Mesenchymal stem cell (in vitro differentiated cells and primary cell): ENCODE measurements around the gene ATP2B1. TPM values are rescaled to one million over a fixed set of nuclear protein-coding genes. Genes with fewer than 3 reads are reported as not detected.

Experiments used
- DNase-seq: peaks from one replicate; pipeline ENCODE4 v3.0.0-alpha.2; 2013
- H2AFZ ChIP-seq: one replicate; pipeline ENCODE4 v1.6.1; 2013; ENCODE audit warnings: low read depth, mild to moderate bottlenecking, control low read depth, inconsistent platforms, low read length, moderate library complexity
- H2AK5ac ChIP-seq: 2 replicates; pipeline ENCODE4 v1.6.1; 2013; ENCODE audit warnings: low read length, moderate library complexity, mild to moderate bottlenecking, inconsistent platforms; ENCODE audit not compliant: severe bottlenecking
- H2BK120ac ChIP-seq: one replicate; pipeline ENCODE4 v1.6.1; 2013; ENCODE audit warnings: low read depth, mild to moderate bottlenecking, inconsistent platforms, low read length, moderate library complexity
- H2BK12ac ChIP-seq, 2 experiments: one replicate each; pipeline ENCODE4 v1.6.1; 2013; ENCODE audit warnings: inconsistent platforms in 2 of 2, low read length in 2 of 2, mild to moderate bottlenecking in 2 of 2, moderate library complexity in 2 of 2, control low read depth in 1 of 2
- H2BK15ac ChIP-seq: one replicate; pipeline ENCODE4 v1.6.1; 2013; ENCODE audit warnings: mild to moderate bottlenecking, low read depth, inconsistent platforms; ENCODE audit not compliant: poor library complexity, severe bottlenecking
- H2BK5ac ChIP-seq: 2 replicates; pipeline ENCODE4 v1.6.1; 2013; ENCODE audit warnings: low read depth, mild to moderate bottlenecking, low read length, control low read depth, inconsistent platforms; ENCODE audit not compliant: poor library complexity, severe bottlenecking
- H3K14ac ChIP-seq, 2 experiments: one replicate each; pipeline ENCODE4 v1.6.1; 2013; ENCODE audit warnings: inconsistent platforms in 2 of 2, low read length in 2 of 2, control low read depth in 1 of 2, mild to moderate bottlenecking in 1 of 2, moderate library complexity in 1 of 2
- H3K18ac ChIP-seq, 2 experiments: one replicate each; pipeline ENCODE4 v1.6.1; 2013; ENCODE audit warnings: inconsistent platforms in 2 of 2, low read length in 2 of 2, control low read depth in 1 of 2, low read depth in 1 of 2, mild to moderate bottlenecking in 1 of 2
- H3K23ac ChIP-seq, 2 experiments: one replicate each; pipeline ENCODE4 v1.6.1; 2013; ENCODE audit warnings: inconsistent platforms in 2 of 2, low read length in 2 of 2, mild to moderate bottlenecking in 2 of 2, moderate library complexity in 2 of 2, control low read depth in 1 of 2
- H3K27ac ChIP-seq: 2 replicates; pipeline ENCODE4 v1.5.1; 2013; ENCODE audit warnings: mild to moderate bottlenecking, moderate library complexity, low read length, control low read depth, inconsistent platforms; ENCODE audit not compliant: poor library complexity, severe bottlenecking
- H3K27me3 ChIP-seq, 2 experiments: 2 replicates each; pipeline versions ENCODE4 v1.6.1 to v1.7.0; 2013; ENCODE audit warnings: low read length in 2 of 2, mild to moderate bottlenecking in 2 of 2, moderate library complexity in 2 of 2, control low read depth in 1 of 2, inconsistent platforms in 1 of 2; ENCODE audit not compliant: control insufficient read depth in 1 of 2, insufficient read depth in 1 of 2
- H3K36me3 ChIP-seq, 2 experiments: 2 replicates each; pipeline versions ENCODE4 v1.6.1 to v1.7.0; 2013; ENCODE audit warnings: low read length in 2 of 2, control low read depth in 1 of 2, inconsistent platforms in 1 of 2, low read depth in 1 of 2, mild to moderate bottlenecking in 1 of 2; ENCODE audit not compliant: insufficient read depth in 2 of 2, control insufficient read depth in 1 of 2
- H3K4ac ChIP-seq, 2 experiments: one replicate each; pipeline ENCODE4 v1.6.1; 2013; ENCODE audit warnings: inconsistent platforms in 2 of 2, low read length in 2 of 2, mild to moderate bottlenecking in 2 of 2, moderate library complexity in 2 of 2, control low read depth in 1 of 2, low read depth in 1 of 2
- H3K4me1 ChIP-seq: 2 replicates; pipeline ENCODE4 v1.6.1; 2013; ENCODE audit warnings: low read depth, low read length, control low read depth; ENCODE audit not compliant: control insufficient read depth, insufficient read depth
- H3K4me2 ChIP-seq: 2 replicates; pipeline ENCODE4 v1.6.1; 2013; ENCODE audit warnings: low read length, mild to moderate bottlenecking, inconsistent platforms; ENCODE audit not compliant: poor library complexity, severe bottlenecking
- H3K4me3 ChIP-seq, 2 experiments: 2 replicates each; pipeline versions ENCODE4 v1.5.1 to v1.7.0; 2013; ENCODE audit warnings: low read length in 2 of 2, mild to moderate bottlenecking in 2 of 2, control low read depth in 1 of 2, low read depth in 1 of 2; ENCODE audit not compliant: insufficient read depth in 1 of 2
- H3K79me1 ChIP-seq: replicated peaks from 2 replicates; pipeline ENCODE4 v1.6.1; 2013; ENCODE audit warnings: mild to moderate bottlenecking, control low read depth, low read length, inconsistent platforms; ENCODE audit not compliant: poor library complexity, severe bottlenecking
- H3K9ac ChIP-seq: 2 replicates; pipeline ENCODE4 v1.7.0; 2013; ENCODE audit warnings: mild to moderate bottlenecking, low read length, moderate library complexity
- H3K9me3 ChIP-seq: 2 replicates; pipeline ENCODE4 v1.7.0; 2013; ENCODE audit warnings: mild to moderate bottlenecking, low read length; ENCODE audit not compliant: control insufficient read depth
- H4K8ac ChIP-seq: one replicate; pipeline ENCODE4 v1.6.1; 2013; ENCODE audit warnings: inconsistent platforms, mild to moderate bottlenecking, low read length, moderate library complexity
- H4K91ac ChIP-seq: one replicate; pipeline ENCODE4 v1.6.1; 2013; ENCODE audit warnings: mild to moderate bottlenecking, low read length, inconsistent platforms
- WGBS: methylation state at CpG from one replicate; pipeline ENCODE4 v1.1.7; 2013; ENCODE audit warnings: mixed read lengths; 5-methylcytosine and 5-hydroxymethylcytosine counted together
- small RNA-seq: library from polyadenylated mRNA; stranded (forward); fragments of <200 nt; extraction: miRNeasy Mini kit (QIAGEN cat#:217004); gene quantifications from one replicate; pipeline ENCODE3, GENCODE V24; 2013; ENCODE audit warnings: low read depth

ATP2B1 gene

DNA sequence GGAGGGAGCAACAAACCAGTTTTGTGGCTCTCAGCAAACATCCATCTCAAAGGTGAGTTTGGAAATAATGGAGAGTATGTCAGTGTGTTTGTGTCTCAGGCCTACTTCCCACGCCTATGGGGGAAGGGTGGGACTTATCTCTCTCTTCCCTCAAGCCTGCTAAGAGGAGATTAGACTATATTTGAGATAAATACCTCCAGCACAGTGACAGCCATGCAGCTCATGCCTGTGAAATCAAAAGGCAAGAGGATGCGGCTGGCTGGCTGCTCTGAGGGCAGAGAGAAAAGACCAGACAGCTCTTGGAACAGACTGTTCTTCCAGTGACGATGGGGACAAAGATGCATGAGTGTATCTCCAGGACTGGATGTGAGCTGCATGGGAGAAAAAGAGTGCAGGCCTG is 168.1 kb downstream of the ATP2B1 start:
- no peaks in the 10 kb centered on the region for H3K79me1 ChIP-seq
- no peak overlapping the region for H2BK12ac ChIP-seq
- H2BK120ac ChIP-seq = no peak overlapping the region

DNA sequence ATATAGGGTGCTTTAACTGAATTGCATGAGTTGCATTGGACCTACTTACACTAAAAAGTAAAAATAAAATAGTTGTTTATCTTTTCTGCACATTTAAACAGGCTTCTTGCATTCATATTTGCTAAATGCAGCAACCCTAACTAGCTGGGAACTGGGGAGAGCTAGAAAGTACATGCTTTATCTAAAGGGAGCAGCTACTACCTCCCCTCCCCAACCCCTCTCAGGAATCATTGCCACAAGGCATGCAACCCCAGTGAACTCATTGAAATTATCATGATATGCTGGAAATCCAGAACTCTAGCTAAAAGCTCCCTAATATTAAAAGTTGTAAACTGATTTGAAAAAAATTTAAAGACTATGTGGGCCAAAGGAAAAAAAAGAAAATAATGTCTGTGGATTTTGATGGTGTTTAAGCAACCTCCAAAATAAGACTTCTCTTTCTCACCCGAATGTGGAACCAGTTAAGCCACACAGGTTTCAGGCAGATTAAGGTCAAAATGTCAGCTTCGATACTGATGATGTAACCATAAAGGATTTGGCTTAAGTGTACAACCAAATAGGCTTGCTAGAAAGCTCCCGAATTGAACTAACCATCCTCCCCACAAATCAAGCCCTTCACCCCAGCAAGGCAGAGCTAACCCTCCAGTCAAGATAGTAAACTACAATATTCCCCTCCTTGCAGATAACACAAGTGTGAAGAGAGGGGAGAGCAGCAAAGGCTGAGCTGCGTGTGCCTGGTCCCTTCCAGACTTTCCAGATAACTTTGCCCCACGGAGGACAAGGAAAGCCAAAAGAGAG is 169.0 kb downstream of the ATP2B1 start:
- H3K4me2 ChIP-seq = no peak overlapping the region
- no peak overlapping the region for H4K91ac ChIP-seq
- no peak overlapping the region for H2BK120ac ChIP-seq
- H3K4ac ChIP-seq = no peak overlapping the region
- H3K27ac ChIP-seq = no peak overlapping the region
- no peak for DNase-seq
- H3K23ac ChIP-seq = no peak overlapping the region
- no peaks in the 10 kb centered on the region for H3K9me3 ChIP-seq
- H2BK5ac ChIP-seq = no peak overlapping the region
- H2AK5ac ChIP-seq = no peak overlapping the region
- no peak overlapping the region for H3K14ac ChIP-seq
- no peaks in the 10 kb centered on the region for H3K36me3 ChIP-seq
- whole genome bisulfite sequencing = 69% methylated on average over 5 of the region's 5 CpGs
- no peak overlapping the region for H4K8ac ChIP-seq
- H3K18ac ChIP-seq = no peak overlapping the region
- no peaks in the 10 kb centered on the region for H3K79me1 ChIP-seq
- H3K9ac ChIP-seq = no peak overlapping the region
- H2AFZ ChIP-seq = no peak overlapping the region
- H3K4me3 ChIP-seq = no peak overlapping the region
- no peak overlapping the region for H2BK12ac ChIP-seq
- no peak overlapping the region for H2BK15ac ChIP-seq
- H3K4me1 ChIP-seq = peaks cover under 1% of the 10 kb centered on the region
- H3K27me3 ChIP-seq = no peaks in the 10 kb centered on the region

More for the DNA sequence above, 168.1 kb downstream of the ATP2B1 start:
- Histone ChIP-seq H3K18ac (no peak overlapping the region), H3K4ac (no peak overlapping the region), H4K91ac (no peak overlapping the region), H3K14ac (no peak overlapping the region), H3K4me3 (no peak overlapping the region), H3K27ac (no peak overlapping the region), H3K9ac (no peak overlapping the region), H2BK15ac (no peak overlapping the region), H3K9me3 (no peaks in the 10 kb centered on the region), H2AK5ac (no peak overlapping the region), H3K36me3 (no peaks in the 10 kb centered on the region), H3K23ac (no peak overlapping the region), H3K4me1 (peaks cover 4% of the 10 kb centered on the region), H3K4me2 (no peak overlapping the region), H3K27me3 (no peaks in the 10 kb centered on the region), H2AFZ (no peak overlapping the region), H2BK5ac (no peak overlapping the region), H4K8ac (no peak overlapping the region)
- WGBS = 58% methylated on average over 3 of the region's 3 CpGs
- DNase-seq = no peak

DNA sequence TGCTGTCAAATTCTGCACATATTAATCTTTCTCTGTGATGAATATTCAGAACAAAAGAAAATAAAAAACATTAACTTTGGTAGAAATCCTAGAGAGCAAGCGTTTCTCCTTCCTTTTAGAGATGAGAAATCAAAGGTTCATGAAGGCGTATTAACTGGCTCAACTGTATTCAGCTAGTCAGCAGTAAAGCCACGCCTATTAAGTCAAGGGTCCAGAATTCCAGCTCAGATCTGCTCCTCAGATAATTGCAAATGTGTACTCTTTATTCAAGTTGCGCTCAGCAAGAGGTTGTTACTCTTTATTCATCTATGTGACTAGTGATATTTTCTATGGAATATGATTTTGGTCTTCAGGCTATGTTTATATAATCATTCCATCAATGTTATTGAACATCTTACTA is 169.7 kb downstream of the ATP2B1 start:
- no peak for DNase-seq
- Histone ChIP-seq H4K91ac (no peak overlapping the region), H4K8ac (no peak overlapping the region), H3K23ac (no peak overlapping the region), H3K4ac (no peak overlapping the region), H3K4me1 (no peaks in the 10 kb centered on the region), H3K79me1 (no peaks in the 10 kb centered on the region), H3K36me3 (no peaks in the 10 kb centered on the region), H2AFZ (no peak overlapping the region), H3K27ac (no peak overlapping the region), H3K4me2 (no peak overlapping the region), H2BK120ac (no peak overlapping the region), H3K4me3 (no peak overlapping the region), H3K27me3 (no peaks in the 10 kb centered on the region), H3K14ac (no peak overlapping the region), H3K9me3 (no peaks in the 10 kb centered on the region), H2BK5ac (no peak overlapping the region), H2BK12ac (no peak overlapping the region), H2BK15ac (no peak overlapping the region), H3K9ac (no peak overlapping the region), H3K18ac (no peak overlapping the region), H2AK5ac (no peak overlapping the region)
- WGBS = 82% methylated on average over 3 of the region's 4 CpGs

Small RNAs within 50 kb of the gene (small RNA-seq; reads per million reads assigned to genes)
- gene AC025034.2 (not detected), gene RNA5SP365 (not detected), gene RNU6-148P (not detected)
